Common myeloid progenitor, CD34-positive (primary cell): ENCODE results near the gene ZBTB16.

ENCODE experiments used
- CTCF ChIA-PET: fragments of 350-600 bp; sonication (Branson Sonifier 250); formaldehyde crosslinking; loops from one replicate; lab custom pipeline; 2021; ENCODE audit warnings: antibody characterized with exemption; lab: Charles Lee
- POLR2A ChIA-PET: fragments of 350-600 bp; sonication (Branson Sonifier 250); formaldehyde crosslinking; loops from one replicate; lab custom pipeline; 2021; ENCODE audit warnings: antibody characterized with exemption; lab: Charles Lee
- DNase-seq, 3 donors: peaks; one replicate each; pipeline versions ENCODE4 v3.0.0 to v3.0.0-alpha.2; 2013
- H3K27ac ChIP-seq, 2 experiments: 1 replicate in 1 of 2; 2 replicates in 1 of 2; pipeline ENCODE4 v1.7.0; 2013; ENCODE audit warnings: inconsistent platforms in 2 of 2, low read length in 2 of 2, mild to moderate bottlenecking in 2 of 2, low read depth in 1 of 2, moderate library complexity in 1 of 2; ENCODE audit not compliant: severe bottlenecking in 2 of 2, insufficient read depth in 1 of 2, poor library complexity in 1 of 2
- H3K27me3 ChIP-seq, 5 experiments: replicated peaks in 2 of 5; 1 replicate in 3 of 5; 2 replicates in 2 of 5; pipeline versions ENCODE4 v1.6.1 to v1.7.0; 2013; ENCODE audit warnings: low read length in 4 of 5, mild to moderate bottlenecking in 2 of 5, moderate library complexity in 2 of 5, inconsistent platforms in 1 of 5; ENCODE audit not compliant: insufficient read depth in 5 of 5, control insufficient read depth in 4 of 5
- H3K36me3 ChIP-seq, 4 experiments: 1 replicate in 2 of 4; 2 replicates in 2 of 4; pipeline versions ENCODE4 v1.6.1 to v1.7.0; 2013; ENCODE audit warnings: low read length in 3 of 4, control low read depth in 1 of 4, mild to moderate bottlenecking in 1 of 4; ENCODE audit not compliant: control insufficient read depth in 4 of 4, insufficient read depth in 4 of 4
- H3K4me1 ChIP-seq, 4 experiments: 1 replicate in 3 of 4; 2 replicates in 1 of 4; pipeline versions ENCODE4 v1.6.1 to v1.7.1; 2013; ENCODE audit warnings: low read length in 3 of 4, mild to moderate bottlenecking in 3 of 4, control low read depth in 1 of 4, inconsistent platforms in 1 of 4, moderate library complexity in 1 of 4; ENCODE audit not compliant: control insufficient read depth in 4 of 4, insufficient read depth in 4 of 4; ENCODE audit errors: control extremely low read depth in 1 of 4
- H3K4me3 ChIP-seq, 7 experiments: 1 replicate in 4 of 7; 2 replicates in 3 of 7; pipeline versions ENCODE4 v1.5.1 to v1.7.0; 2013; ENCODE audit warnings: mild to moderate bottlenecking in 7 of 7, low read length in 6 of 7, moderate library complexity in 6 of 7, inconsistent platforms in 2 of 7, low read depth in 2 of 7, control low read depth in 1 of 7; ENCODE audit not compliant: insufficient read depth in 4 of 7, control insufficient read depth in 1 of 7; ENCODE audit errors: extremely low read depth in 1 of 7
- H3K9me3 ChIP-seq, 5 experiments: 1 replicate in 4 of 5; 2 replicates in 1 of 5; pipeline versions ENCODE4 v1.6.1 to v1.7.1; 2013; ENCODE audit warnings: low read length in 4 of 5, mild to moderate bottlenecking in 2 of 5, inconsistent platforms in 1 of 5, low read depth in 1 of 5, moderate library complexity in 1 of 5; ENCODE audit not compliant: control insufficient read depth in 4 of 5, insufficient read depth in 2 of 5; ENCODE audit errors: control extremely low read depth in 1 of 5
- WGBS: methylation state at CpG from one replicate; pipeline ENCODE4 v1.1.5; 2013; ENCODE audit not compliant: insufficient coverage; 5-methylcytosine and 5-hydroxymethylcytosine counted together

Gene ZBTB16

GRCh38 chr11:114242032-114242431 lies 182.5 kb downstream of the ZBTB16 start:
- Histone ChIP-seq H3K36me3 (peaks cover 0 to 34% (median 7%) of the 10 kb centered on the region in 4 experiments), H3K4me3 (no peak overlapping the region), H3K27ac (no peak overlapping the region), H3K4me1 (peaks cover 0 to 4% (median 0%) of the 10 kb centered on the region in 4 experiments), H3K9me3 (no peaks in the 10 kb centered on the region), H3K27me3 (no peaks in the 10 kb centered on the region)
- DNase-seq, result no peak
- POLR2A ChIA-PET, result no interaction called here
- CTCF ChIA-PET, result interaction anchor here (1.3 to 4.2 kb wide), 2 partner anchors 20 to 46 kb away, joined by 3 to 24 read pairs; no protein-coding TSS in a partner anchor
- WGBS, result 98% methylated on average over 14 of the region's 15 CpGs

GRCh38 chr11:114243461-114244372 lies 184.2 kb downstream of the ZBTB16 start:
- Histone ChIP-seq H3K27ac (no peak overlapping the region), H3K4me3 (no peak overlapping the region), H3K9me3 (no peaks in the 10 kb centered on the region), H3K36me3 (peaks cover 0 to 47% (median 14%) of the 10 kb centered on the region in 4 experiments), H3K27me3 (no peaks in the 10 kb centered on the region), H3K4me1 (peaks cover 0 to 4% (median 0%) of the 10 kb centered on the region in 4 experiments)
- ChIA-PET CTCF (interaction anchor here (1.0 to 4.2 kb wide), 3 partner anchors 8 to 207 kb away, joined by 3 to 24 read pairs (median 3); no protein-coding TSS in a partner anchor), POLR2A (interaction anchor here (0.6 kb wide), 1 partner anchor 284 kb away, joined by 5 read pairs; no protein-coding TSS in a partner anchor)
- DNase-seq, result no peak
- WGBS, result 98% methylated on average over 9 of the region's 14 CpGs

GRCh38 chr11:114244726-114245394 lies 185.3 kb downstream of the ZBTB16 start:
- H3K4me1 ChIP-seq, result no peaks in the 10 kb centered on the region
- H3K27ac ChIP-seq, result no peak overlapping the region
- no peak overlapping the region for H3K4me3 ChIP-seq
- no peak for DNase-seq
- H3K27me3 ChIP-seq, result no peaks in the 10 kb centered on the region
- peaks cover 0 to 49% (median 15%) of the 10 kb centered on the region in 4 experiments for H3K36me3 ChIP-seq
- no peaks in the 10 kb centered on the region for H3K9me3 ChIP-seq
- ChIA-PET POLR2A (no interaction called here), CTCF (interaction anchor here (1.0 to 9.6 kb wide), 2 partner anchors 16 to 65 kb away, joined by 3 to 88 read pairs; no protein-coding TSS in a partner anchor)
- WGBS, result 93% methylated on average over 4 of the region's 18 CpGs

GRCh38 chr11:114246321-114247069 lies 187.0 kb downstream of the ZBTB16 start:
- H3K36me3 ChIP-seq, result peaks cover 0 to 63% (median 17%) of the 10 kb centered on the region in 4 experiments
- H3K4me1 ChIP-seq, result no peaks in the 10 kb centered on the region
- DNase-seq, result no peak
- no peak overlapping the region for H3K27ac ChIP-seq
- ChIA-PET CTCF (interaction anchor here (0.9 to 9.6 kb wide), 4 partner anchors 9 to 212 kb away, joined by 3 to 88 read pairs (median 3); no protein-coding TSS in a partner anchor), POLR2A (interaction anchor here (0.9 kb wide), 1 partner anchor 230 kb away, joined by 3 read pairs; no protein-coding TSS in a partner anchor)
- H3K27me3 ChIP-seq, result no peaks in the 10 kb centered on the region
- no peaks in the 10 kb centered on the region for H3K9me3 ChIP-seq
- WGBS, result 96% methylated on average over 7 of the region's 8 CpGs
- H3K4me3 ChIP-seq, result no peak overlapping the region

GRCh38 chr11:114247070-114247789 lies 187.7 kb downstream of the ZBTB16 start:
- POLR2A ChIA-PET, result no interaction called here
- no peaks in the 10 kb centered on the region for H3K4me1 ChIP-seq
- H3K36me3 ChIP-seq, result peaks cover 0 to 60% (median 17%) of the 10 kb centered on the region in 4 experiments
- no peak overlapping the region for H3K4me3 ChIP-seq
- WGBS, result 89% methylated on average over 11 of the region's 11 CpGs
- CTCF ChIA-PET, result interaction anchor here (0.9 to 9.6 kb wide), 4 partner anchors 8 to 213 kb away, joined by 3 to 88 read pairs (median 5); no protein-coding TSS in a partner anchor
- no peaks in the 10 kb centered on the region for H3K9me3 ChIP-seq
- no peak for DNase-seq
- H3K27ac ChIP-seq, result no peak overlapping the region
- H3K27me3 ChIP-seq, result no peaks in the 10 kb centered on the region

GRCh38 chr11:114250180-114250579 lies 190.7 kb downstream of the ZBTB16 start:
- Histone ChIP-seq H3K9me3 (no peaks in the 10 kb centered on the region), H3K36me3 (peaks cover 0 to 48% (median 18%) of the 10 kb centered on the region in 4 experiments), H3K4me1 (no peaks in the 10 kb centered on the region), H3K27ac (no peak overlapping the region), H3K4me3 (no peak overlapping the region), H3K27me3 (no peaks in the 10 kb centered on the region)
- POLR2A ChIA-PET, result no interaction called here
- CTCF ChIA-PET, result interaction anchor here (0.6 to 9.6 kb wide), 5 partner anchors 11 to 222 kb away, joined by 3 to 88 read pairs (median 3); no protein-coding TSS in a partner anchor
- WGBS, result 90% methylated on average over 13 of the region's 17 CpGs
- no peak for DNase-seq
